ENCODE results near the gene OR10A5. TPM values are rescaled to one million over a fixed set of nuclear protein-coding genes. Genes with fewer than 3 reads are reported as not detected.
"Not testable (repeated sequence)": the region's sequence is repeated elsewhere in the genome, so short reads cannot be mapped to it uniquely, and the experiment has no call there.

The OR10A5 gene
- total and polyA plus RNA-seq, 12 donors: not detected

GRCh38 chr11:6882751-6883150 lies 37.3 kb downstream of the OR10A5 start:
- Histone ChIP-seq H3K4me3 (no peak overlapping the region), H3K27ac (no peak overlapping the region), H3K4me1 (no peaks in the 10 kb centered on the region), H3K9me3 (peaks cover 0 to 3% (median 0%) of the 10 kb centered on the region in 11 donors), H3K27me3 (no peaks in the 10 kb centered on the region), H3K36me3 (no peaks in the 10 kb centered on the region)
- TF ChIP-seq CTCF (IDR thresholded peaks at IDR 0.05): no peak
- intact Hi-C loops (cut with DNase I): no loop called here
- no peak for ATAC-seq
- DNase-seq: no peak

GRCh38 chr11:6887711-6888110 lies 42.2 kb downstream of the OR10A5 start:
- H3K36me3 ChIP-seq; ATAC-seq; H3K4me3 ChIP-seq; DNase-seq; H3K4me1 ChIP-seq; H3K27me3 ChIP-seq; intact Hi-C loops (cut with DNase I); H3K27ac ChIP-seq: not testable (repeated sequence)
- H3K9me3 ChIP-seq: peaks cover 0 to 16% (median 0%) of the 10 kb centered on the region in 11 donors
- 86 to 93% methylated on average over 5 of the region's 5 CpGs for WGBS, 2 donors

- TF ChIP-seq CTCF (IDR thresholded peaks at IDR 0.05): no peak
- Histone ChIP-seq H3K4me1 (no peaks in the 10 kb centered on the region), H3K27ac (no peak overlapping the region), H3K9me3 (peaks cover 0 to 16% (median 0%) of the 10 kb centered on the region in 11 donors), H3K27me3 (no peaks in the 10 kb centered on the region), H3K4me3 (no peak overlapping the region), H3K36me3 (no peaks in the 10 kb centered on the region)
- intact Hi-C loops (cut with DNase I): no loop called here
- 87 to 90% methylated on average over 4 of the region's 4 CpGs for WGBS, 2 donors
- ATAC-seq (no peak), DNase-seq (no peak)
These were observed 43.3 kb downstream of the OR10A5 start for GRCh38 chr11:6888830-6889229.

GRCh38 chr11:6889835-6890234 lies 44.4 kb downstream of the OR10A5 start:
- H3K27me3 ChIP-seq: no peaks in the 10 kb centered on the region
- 82 to 85% methylated on average over 1 of the region's 1 CpG for WGBS, 2 donors
- no peaks in the 10 kb centered on the region for H3K36me3 ChIP-seq

More at GRCh38 chr11:6889835-6890234, 44.4 kb downstream of the OR10A5 start:
- Histone ChIP-seq H3K9me3 (peaks cover 0 to 16% (median 0%) of the 10 kb centered on the region in 11 donors), H3K4me1 (no peaks in the 10 kb centered on the region), H3K4me3 (no peak overlapping the region), H3K27ac (no peak overlapping the region)
- intact Hi-C loops (cut with DNase I): no loop called here
- no peak for TF ChIP-seq CTCF (IDR thresholded peaks at IDR 0.05)
- DNase-seq: no peak
- ATAC-seq: no peak

All from heart right ventricle (tissue), 16 donors.